Hematopoietic multipotent progenitor cell treated with erythropoietin and hydrocortisone succinate and interleukin-3 and kit ligand, for 17 days (in vitro differentiated cells): ENCODE measurements around the gene PCAT6.
A peak's percentile ranks its signal among the peaks of the same experiment; 100 is the strongest.
"Not testable (repeated sequence)": the region's sequence is repeated elsewhere in the genome, so short reads cannot be mapped to it uniquely, and the experiment has no call there.

Experiments
- DNase-seq: peaks from one replicate; pipeline ENCODE4 v3.0.0-alpha.2; 2015; ENCODE audit warnings: low spot score

Gene PCAT6

DNA sequence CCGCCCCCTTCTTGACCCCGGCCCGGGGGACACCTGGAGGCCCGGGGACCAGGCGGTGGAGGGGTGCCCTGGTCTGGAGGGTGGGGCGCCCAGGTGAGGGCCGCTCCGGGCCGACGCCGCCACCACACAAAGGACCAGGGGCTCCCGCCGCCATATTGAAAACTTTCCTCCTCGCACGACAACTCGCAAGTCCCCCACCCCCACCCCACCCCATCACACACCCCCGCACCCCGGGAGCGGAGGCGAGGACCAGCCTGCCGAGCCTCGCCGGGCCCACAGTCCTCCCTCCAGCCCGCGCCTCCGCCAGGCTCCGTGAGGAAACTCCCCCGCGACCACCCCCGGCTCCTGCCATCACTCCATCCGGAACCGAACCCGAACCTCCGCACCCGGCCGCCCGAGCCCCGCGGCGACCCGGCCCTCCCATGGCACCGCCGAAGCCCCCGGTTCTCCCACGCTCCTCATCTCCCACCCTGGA is 3.3 kb upstream of the PCAT6 start:
- peak; percentile 32 for DNase-seq

DNA sequence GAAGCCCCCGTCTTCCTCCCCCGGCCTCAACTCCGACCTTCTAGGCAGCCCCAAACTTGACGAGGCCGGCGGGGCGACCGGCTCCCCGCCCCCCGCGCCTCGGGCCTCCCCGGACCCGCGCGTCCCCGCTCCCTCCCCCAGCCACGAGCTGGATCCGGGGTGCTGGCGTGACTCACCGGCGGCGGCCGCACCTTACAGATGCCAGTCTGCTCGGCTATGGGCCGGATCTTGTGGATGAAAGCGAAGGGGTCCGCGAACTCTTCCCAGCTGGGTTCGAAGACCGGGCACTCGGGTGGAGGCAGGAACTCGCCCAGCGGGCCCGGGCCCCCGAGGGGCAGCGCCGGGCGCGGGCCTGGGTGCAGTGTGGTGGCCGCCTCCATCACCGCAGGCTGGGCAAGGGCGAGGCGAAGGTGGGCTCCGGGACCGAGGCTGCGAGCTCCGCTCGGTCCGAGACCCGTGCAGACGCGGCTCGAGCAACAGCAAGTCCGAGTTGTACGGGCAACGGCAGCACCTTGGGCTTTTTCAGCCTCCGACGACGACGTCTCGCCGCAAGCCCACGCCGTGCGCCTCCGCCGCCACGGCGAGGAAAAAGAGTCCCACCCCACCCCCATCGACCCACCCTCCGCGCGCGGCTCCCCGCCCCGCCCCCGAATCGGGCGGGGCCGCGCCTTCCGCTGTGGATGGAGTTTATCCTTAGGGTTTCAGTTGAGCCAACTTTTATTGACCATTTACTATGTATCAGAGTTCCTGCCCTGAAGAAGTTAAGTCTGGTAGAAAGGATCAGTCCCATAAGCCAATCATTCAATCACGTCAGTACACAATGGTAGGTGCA is 2.6 kb upstream of the PCAT6 start, which contains the start of gene KDM5B:
TSS of gene KDM5B (minus strand) at position 496 of the 832 bp plus-strand sequence. CDS start at position 380, 116 bp downstream.
- peak; percentile 78 for DNase-seq

DNA sequence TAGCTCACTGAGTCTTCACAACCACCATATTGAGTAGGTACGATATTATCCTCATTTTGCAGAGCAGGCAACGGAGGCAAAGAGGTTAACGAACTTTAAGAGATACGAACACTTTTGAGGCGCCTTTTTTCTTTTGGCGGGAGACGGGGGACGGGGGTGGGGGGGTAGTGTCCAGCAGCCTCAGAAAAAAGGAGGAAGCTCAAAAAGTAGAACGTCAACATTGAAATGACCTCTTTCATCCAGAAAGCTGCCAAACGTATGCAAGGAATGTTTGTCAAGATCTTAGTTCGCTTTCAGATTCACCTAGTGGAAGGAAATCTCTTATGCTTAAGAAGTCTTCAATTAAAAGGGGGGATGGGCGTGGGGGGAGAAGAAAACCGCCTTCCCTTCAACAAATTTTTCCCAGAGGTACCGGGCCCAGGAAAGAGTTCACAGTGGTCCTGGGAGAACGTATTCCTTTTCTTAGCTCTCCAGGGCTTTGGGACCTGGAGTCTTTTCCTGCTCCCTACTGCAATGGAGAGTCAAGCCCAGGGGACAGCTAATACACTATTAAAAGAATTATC is 1.1 kb upstream of the PCAT6 start:
- DNase-seq = no peak

DNA sequence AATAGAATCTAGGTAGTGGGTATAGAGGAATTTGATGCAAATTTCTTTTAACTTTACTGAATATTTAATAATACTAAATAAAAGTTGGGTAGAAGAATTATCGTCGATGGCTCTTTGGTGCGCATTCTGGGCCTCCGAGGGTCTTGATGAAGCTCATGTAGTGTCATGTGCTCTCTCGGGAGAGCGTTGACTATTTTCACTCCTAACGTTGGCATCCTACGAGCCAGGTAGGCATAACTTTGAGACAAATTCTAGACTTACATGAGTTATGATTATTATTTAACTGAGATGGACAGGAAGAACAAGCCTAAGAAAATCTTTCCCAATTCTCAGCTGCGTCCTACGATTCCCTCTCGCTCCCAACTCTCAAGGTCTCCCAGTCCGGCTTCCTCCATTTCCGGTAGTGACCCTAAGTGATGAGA is 550 bp upstream of the PCAT6 start:
- no peak for DNase-seq

DNA sequence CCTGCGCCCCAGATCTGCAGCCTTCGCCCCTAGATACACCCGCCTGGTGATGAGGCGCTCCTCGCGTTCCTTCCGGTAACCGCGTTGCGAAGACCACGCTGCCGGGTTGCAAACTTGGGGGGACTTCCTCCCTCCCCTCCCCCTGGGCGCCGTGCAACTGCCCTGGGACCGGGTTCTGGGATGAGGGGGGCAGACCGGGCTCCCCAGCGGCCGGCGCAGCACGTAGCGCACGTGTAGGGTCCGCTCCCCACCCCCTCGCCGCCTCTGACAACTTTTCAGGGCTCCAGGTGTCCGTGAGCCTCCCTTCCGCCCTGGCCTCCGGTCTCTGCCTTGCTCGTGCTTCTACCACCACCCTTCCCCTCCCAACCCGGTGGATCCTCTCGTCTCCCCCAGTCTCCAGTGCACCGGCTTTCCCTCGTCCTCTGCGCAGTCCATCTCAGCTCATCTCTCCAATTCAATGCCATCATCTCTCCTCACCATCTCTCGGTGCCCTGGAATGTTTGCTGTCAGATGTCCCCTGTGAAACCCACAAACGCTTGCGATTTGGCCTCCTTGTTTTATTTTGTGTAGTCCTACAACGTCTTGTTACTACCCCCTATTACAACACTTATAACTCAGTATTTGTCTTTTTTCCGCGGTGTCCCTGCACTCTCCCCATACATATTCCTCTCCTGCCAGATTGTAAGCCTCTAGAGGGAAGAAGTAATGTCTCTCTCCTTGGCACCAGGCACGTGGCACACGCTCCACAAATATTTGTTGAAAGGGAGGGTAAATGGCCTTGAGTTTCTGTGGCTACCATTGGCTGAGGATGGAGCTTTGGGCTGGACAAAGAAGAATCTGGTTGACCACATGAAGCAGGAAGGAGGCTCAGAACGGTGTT is 782 bp downstream of the PCAT6 start:
- DNase-seq = no peak

DNA sequence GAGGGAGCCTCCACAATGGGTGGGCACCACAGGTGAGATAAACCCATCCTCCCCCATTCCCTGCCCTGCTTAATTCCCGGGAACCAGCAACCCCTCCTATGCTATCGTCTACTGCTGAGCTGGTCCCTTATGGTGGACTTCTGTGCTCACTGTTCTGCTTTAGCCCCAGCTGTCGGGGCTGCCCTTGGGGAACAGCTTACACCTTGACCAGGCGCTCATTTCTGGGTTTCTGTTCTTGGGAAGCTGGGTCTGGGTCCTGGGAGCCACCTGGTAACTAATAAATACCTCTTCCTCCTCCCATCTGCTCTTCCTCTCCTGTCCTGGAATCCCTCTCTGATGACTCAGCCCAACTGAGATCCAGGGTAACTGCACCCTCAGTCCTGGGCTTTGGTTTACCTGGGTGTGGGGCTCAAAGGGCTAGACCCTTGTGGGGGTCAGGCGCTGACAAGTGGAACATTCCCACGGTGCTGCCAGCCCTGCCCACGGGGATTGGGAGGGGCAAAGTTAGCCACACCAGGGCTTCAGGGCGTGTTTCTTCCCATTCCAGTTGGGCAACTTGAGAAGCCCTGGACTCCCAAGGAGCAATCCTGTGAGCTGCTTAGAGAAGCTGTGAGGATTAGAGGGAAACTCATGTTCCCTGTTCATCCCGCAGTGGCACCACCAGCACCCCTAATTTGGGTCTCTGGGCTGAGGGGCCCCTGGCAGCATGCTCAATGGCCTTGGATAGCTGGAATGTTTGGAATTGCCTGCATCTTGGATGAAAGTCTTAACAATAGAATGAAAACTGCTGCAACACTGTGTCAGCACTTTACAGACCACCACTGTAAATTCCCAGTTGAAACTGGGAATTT is 1.6 kb downstream of the PCAT6 start:
- DNase-seq = no peak

DNA sequence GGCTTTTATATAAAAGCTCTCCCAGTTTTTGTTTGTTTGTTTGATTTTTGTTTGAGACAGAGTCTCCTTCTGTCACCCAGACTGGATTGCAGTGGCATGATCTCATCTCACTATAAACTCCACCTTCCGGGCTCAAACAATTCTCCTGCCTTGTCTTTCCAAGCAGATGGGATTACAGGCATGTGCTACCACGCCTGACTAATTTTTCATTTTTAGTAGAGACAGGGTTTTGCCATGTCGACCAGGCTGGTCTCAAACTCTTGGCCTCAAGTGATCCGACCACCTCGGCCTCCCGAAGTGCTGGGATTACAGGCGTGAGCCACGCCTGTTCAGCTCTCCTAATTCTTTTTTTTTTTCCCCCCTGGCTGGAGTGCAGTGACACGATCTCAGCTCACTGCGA is 4.4 kb downstream of the PCAT6 start:
- no peak for DNase-seq

DNA sequence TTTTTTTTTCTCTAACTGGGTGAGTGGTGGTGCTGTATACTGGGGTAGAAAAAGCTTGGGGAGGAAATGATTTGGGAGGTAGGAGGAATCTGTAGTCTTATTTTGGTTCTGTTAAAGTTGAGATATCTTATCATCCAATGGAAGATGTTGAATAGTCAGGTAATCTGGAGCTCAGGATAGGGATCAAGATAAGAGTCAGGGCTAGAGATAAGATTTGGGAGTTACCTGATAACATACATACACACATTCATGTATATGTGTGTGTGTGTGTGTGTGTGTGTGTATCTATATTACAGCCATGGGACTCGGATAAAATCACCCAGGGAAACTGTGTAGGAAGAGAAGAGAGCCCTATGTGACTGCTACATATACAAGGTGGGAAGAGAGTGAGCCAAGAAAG is 8.1 kb downstream of the PCAT6 start:
- DNase-seq = no peak

DNA sequence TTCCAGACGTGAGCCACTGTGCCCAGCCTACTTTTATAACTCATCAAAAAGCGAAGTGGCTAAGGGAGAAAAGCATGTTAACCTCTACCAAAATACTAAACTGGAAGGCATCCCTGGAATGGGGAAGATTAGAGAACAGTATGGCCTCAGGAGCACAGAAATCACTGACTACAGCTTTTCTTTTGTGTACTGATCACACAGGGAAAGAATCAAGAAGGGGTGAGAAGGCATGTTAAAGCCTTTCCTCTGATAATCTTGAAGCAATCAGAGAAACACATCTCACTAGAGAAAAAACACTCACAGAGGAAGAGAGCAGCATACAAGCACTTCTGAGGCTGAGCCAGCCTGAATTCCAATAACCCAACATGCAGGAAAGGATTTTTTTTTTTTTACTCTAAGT is 10.7 kb downstream of the PCAT6 start:
- no peak for DNase-seq

DNA sequence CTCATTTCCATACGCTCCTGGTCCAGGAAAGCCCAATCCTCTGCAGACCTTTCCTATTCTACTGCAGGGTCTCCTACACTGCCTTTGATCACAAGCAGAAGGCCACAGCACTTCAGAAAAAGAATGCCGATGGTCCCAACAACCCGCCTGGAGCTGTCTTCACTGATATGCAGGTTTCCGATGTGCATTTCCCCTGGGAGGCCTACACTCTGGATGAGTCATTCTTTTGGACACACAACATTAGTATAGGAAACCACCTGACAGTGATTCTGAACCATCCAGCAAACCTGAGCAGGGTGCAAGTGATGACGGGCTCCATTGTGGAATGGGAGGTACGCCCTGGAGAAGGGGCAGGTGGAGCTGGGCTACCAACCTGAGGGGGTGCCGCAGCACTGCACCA is 15.0 kb downstream of the PCAT6 start:
- no peak for DNase-seq

DNA sequence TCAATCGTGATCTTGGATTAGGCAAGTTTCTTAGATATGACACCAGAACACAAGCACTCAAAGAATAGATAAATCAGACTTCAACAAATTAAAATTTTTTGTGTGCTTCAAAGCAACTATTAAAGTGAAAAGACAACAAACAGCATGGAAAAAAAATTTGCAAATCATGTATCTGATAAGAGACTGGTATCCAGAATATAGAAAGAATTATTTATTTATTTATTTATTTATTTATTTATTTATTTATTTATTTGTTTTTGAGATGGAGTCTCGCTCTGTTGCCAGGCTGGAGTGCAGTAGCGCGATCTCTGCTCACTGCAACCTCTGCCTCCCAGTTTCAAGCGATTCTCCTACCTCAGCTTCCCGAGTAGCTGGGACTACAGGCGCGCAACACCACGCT is 18.5 kb downstream of the PCAT6 start:
- not testable (repeated sequence) for DNase-seq

DNA sequence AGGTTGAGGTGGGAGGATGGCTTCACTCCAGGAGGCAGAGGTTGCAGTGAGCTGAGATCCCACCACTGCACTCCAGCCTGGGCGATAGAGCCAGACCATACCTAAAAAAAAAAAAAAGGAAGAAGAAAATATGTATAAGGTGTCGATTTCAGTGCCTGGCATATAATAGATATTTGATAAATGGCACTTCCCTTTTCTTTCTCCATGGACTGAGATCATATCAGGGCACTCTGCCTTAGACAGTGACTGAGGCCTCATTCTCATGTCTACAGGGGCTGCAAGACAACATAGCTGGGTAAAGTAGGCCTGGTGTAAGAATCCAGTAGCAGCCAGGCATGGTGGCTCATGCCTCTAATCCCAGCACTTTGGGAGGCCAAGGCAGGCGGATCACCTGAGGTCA is 21.2 kb downstream of the PCAT6 start:
- DNase-seq = no peak

DNA sequence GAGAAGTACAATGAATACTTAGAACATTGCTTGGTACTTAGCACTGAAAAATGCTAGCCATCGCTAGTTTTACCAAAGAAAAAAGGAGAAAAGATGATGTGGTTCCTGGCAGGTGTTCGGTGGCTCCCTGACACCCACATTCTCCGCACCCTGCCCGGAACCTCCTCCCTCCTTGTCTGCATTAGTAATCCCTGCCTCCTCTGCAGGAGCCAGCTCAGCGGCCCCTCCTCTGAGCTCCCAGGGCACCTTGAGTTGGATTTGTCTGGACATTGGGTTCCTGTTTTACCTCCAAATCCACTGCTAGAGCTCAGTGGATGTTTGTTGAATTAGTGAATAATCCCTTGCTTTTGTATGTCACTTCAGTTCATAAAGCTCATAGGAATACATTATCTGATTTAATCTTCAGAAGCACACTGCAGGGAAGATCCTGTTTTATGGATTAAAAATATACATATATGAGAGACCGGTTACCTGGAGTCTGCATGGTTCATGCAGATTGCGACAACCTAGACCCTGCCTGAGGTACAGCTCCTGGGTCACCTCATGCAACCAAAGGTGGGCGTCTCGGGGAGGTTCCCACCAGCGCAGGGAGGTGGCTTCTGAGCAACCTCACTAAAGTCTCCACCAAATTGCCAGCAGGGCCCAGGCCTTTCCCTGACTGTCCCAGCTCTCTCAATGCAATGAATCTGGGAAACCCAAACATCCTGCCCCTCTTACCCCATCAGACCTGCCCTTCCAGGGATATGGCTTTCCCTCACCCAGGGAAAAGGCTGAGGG is 24.2 kb downstream of the PCAT6 start:
- DNase-seq = no peak

DNA sequence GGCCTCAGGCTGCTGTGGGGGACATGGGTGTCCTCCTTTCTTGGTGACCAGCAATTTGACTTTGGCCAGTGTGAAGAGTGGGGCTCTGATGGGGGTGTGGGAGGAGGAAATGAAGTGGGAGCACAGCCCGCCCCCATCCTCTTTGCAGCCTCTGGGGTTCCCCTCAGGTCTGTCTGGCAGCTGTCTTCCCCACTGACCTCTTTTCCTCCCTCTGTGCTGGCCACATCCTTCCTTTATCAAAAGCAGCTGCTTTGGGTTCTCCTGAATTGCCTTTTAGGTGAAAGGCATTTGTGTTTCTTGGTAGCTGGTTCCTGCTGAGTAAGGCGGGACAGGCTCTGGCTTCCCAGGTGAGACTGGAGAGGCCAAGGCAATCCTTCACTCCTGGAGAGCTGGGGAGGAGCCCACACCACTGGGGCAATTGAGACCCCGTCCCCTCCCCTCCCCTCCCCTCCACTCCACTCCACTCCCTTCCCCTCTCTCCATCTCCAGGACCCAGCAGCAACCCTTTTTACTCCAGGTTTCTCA is 24.9 kb downstream of the PCAT6 start:
- no peak for DNase-seq

DNA sequence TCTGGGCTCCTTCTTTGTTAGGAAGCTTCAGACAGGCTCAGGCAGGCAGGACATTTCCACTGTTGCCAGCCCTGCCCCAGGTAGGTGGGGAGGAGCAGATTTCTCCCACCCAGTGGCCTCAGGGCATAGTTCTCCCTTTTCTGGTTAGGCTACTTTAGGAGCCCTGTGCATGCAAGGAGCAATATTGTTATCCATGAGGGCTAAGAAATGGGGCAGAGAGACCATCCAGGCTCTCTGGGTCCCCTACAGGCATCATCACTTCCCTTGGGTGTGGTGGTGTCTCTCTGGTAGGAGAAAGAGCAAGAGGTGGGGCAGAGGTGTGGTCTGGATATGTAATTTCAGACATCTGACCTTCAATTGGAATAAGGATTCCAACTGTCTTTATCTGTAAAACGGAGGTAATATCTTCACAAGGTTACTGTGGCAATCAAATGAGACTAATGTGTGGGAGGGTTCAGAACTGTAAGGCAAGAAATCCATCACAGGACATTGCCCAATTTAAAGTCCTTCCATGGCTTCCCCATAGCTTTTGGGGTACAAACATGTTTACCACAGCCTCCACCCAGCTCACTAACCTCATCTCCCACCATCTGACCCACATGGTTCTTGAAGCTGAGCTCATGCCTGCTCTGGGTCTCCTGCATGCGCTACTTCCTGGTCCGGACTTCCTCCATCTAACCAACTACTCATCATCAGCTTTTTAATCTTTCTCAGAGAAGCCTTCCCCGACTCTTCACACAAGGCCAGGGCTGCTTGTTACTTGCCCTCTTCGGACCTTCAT is 26.1 kb downstream of the PCAT6 start:
- DNase-seq = no peak

DNA sequence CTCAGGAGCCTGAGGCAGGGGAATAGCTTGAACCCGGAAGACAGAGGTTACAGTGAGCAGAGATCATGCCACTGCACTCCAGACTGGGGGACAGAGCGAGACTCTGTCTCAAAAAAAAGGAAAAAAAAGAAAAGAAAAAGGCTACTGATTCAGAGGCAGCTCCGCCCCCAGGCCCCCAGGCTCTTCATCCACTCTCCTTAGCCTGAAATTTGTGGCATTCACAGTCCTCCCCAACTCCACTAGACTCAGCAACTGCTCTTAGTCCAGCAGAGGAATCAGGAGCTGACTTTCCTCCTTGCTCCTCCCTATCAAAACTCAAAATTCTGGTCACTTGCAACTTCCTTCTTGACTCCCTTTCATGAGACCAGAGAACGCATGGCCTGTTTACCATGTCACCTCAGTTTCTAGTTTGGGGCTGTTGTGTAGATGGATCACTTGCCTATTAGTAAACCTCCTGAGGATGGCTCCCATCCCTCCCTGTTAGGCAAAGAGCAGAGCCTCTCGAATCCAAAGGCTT is 27.1 kb downstream of the PCAT6 start:
- DNase-seq = no peak

DNA sequence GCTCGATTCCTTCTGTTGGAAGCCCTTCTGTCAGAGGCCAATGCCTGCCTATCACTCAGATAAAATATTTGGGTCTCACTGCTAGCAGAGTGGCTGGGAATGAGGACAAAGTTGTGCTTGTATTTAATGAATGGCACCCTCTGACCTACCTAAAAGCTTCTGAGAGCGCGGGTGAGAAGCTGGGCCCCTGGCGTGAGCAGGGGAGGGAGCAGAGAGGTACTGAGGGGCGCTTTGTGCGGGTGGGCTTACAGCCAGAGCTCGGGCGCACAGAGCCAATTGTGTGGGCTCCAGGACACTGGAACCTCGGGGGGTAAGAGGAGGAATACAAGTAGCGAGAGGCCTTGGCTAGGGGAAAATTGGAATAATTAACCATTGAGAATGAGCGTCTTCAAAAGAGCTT is 32.3 kb downstream of the PCAT6 start:
- DNase-seq = no peak

DNA sequence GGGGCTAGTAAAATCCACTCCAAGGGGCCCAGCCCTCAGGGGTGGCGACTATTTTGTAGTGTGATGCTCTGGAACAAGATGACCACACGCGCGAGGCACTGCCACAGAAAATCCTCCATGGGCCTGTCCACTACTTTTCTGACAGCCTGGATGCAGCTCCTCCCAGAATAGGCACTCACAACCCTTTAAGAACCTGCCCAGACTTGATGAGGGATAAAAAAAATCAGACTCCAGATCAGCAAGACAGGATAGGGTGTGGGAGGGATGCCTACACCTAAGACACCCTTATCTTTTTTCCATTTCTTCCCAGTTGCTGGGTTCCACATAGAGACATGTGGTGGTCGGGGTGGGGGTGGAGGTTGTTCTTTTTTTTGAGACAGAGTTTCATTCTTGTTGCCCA is 33.5 kb downstream of the PCAT6 start:
- DNase-seq = no peak

DNA sequence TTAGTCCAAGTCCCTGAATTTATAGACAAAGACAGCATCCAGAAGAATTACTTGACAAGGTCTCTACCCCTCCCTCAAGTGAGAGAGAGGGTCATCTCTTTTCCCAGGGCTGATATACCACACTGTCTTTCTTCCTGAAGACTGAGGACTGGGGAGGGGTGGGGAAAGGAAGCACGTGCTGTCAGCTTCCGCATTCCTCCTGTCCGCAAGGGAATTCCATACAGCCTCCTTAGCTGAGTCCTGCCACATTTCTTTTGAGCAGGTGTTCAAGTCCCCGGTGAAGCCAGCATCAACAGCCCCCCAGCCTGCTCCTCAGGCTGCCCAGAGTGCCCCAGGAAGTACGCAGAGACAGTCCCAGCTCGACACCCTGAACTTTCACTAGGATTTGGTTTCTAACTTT is 34.2 kb downstream of the PCAT6 start:
- DNase-seq = no peak

DNA sequence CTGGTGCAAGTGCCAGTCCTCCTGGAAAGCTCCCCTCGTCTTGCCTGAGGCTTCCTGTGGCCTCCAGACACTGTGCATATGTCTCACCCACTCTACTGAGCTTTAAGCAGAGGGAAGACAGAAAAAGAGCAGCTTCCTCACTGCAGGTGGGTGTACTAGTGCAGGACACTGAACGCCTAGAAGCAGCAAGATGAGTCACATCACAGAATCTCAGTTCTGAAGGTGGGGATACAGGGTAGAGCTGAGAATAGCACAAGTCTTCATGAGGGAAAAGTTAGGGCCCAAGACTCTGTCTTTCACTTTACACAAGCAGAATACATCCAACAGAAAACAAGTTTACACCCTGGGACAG is 37.4 kb downstream of the PCAT6 start:
- DNase-seq = no peak
